ENCODE data around the gene FAM241B. TPM values are rescaled to one million over a fixed set of nuclear protein-coding genes. Genes with fewer than 3 reads are reported as not detected.

The FAM241B gene
- total RNA-seq, 4 donors from 2014 or later: 0.34 to 1.9 (median 1.3) TPM

- no peak for TF ChIP-seq CTCF (IDR thresholded peaks at IDR 0.05)
- no peak for TF ChIP-seq POLR2A (IDR thresholded peaks at IDR 0.05)
- peak; percentile 7 to 72 for DNase-seq (ENCODE audit: low spot score in 2 of 2)
- H3K4me3 ChIP-seq (ENCODE audit: low read depth, poor library complexity, severe bottlenecking): no peak overlapping the region
- 60 to 64% methylated on average over 24 of the region's 24 CpGs for WGBS, 2 donors
- intact Hi-C loops (cut with DNase I; ENCODE audit: low total_unique reads): loop anchor here (10.0 kb wide), 1 partner anchor 226 kb away; no protein-coding TSS in a partner anchor
Measured at GRCh38 chr10:69630651-69631400, 779 bp downstream of the FAM241B start.

- WGBS, 2 donors: 92 to 93% methylated on average over 7 of the region's 7 CpGs
- intact Hi-C loops (cut with DNase I; ENCODE audit: low total_unique reads): loop anchor here (10.0 kb wide), 1 partner anchor 227 kb away; no protein-coding TSS in a partner anchor
- TF ChIP-seq CTCF (IDR thresholded peaks at IDR 0.05) (no peak), POLR2A (IDR thresholded peaks at IDR 0.05) (no peak)
- peak in 1 of 2 donors; percentile 36 for DNase-seq (ENCODE audit: low spot score in 2 of 2)
- no peak overlapping the region for H3K4me3 ChIP-seq (ENCODE audit: low read depth, poor library complexity, severe bottlenecking)
Measured at GRCh38 chr10:69631566-69631965, 1.5 kb downstream of the FAM241B start.

GRCh38 chr10:69632516-69633199 lies 2.6 kb downstream of the FAM241B start:
- intact Hi-C loops (cut with DNase I; ENCODE audit: low total_unique reads): loop anchor here (10.0 kb wide), 1 partner anchor 228 kb away; no protein-coding TSS in a partner anchor
- 82 to 87% methylated on average over 7 of the region's 7 CpGs for WGBS, 2 donors
- peak in 1 of 2 donors; percentile 75 for DNase-seq (ENCODE audit: low spot score in 2 of 2)

GRCh38 chr10:69633673-69634635 lies 3.9 kb downstream of the FAM241B start:
- 88 to 89% methylated on average over 13 to 14 of the region's 14 CpGs for WGBS, 2 donors
- DNase-seq (ENCODE audit: low spot score in 2 of 2): peak in 1 of 2 donors; percentile 81
- no peak overlapping the region for H3K4me3 ChIP-seq (ENCODE audit: low read depth, poor library complexity, severe bottlenecking)
- no peak for TF ChIP-seq POLR2A (IDR thresholded peaks at IDR 0.05)
- TF ChIP-seq CTCF (IDR thresholded peaks at IDR 0.05): no peak
- intact Hi-C loops (cut with DNase I; ENCODE audit: low total_unique reads): loop anchor here (10.0 kb wide), 1 partner anchor 229 kb away; no protein-coding TSS in a partner anchor

More at GRCh38 chr10:69632516-69633199, 2.6 kb downstream of the FAM241B start:
- no peak for TF ChIP-seq CTCF (IDR thresholded peaks at IDR 0.05)
- no peak overlapping the region for H3K4me3 ChIP-seq (ENCODE audit: low read depth, poor library complexity, severe bottlenecking)

GRCh38 chr10:69634759-69635425 lies 4.8 kb downstream of the FAM241B start:
- DNase-seq (ENCODE audit: low spot score in 2 of 2): peak in 1 of 2 donors; percentile 57
- TF ChIP-seq POLR2A (IDR thresholded peaks at IDR 0.05) (no peak), CTCF (IDR thresholded peaks at IDR 0.05) (no peak)
- 91 to 96% methylated on average over 6 to 9 of the region's 9 CpGs for WGBS, 2 donors
- intact Hi-C loops (cut with DNase I; ENCODE audit: low total_unique reads): loop anchor here (5.0 to 10.0 kb wide), 2 partner anchors 118 to 230 kb away; no protein-coding TSS in a partner anchor
- no peak overlapping the region for H3K4me3 ChIP-seq (ENCODE audit: low read depth, poor library complexity, severe bottlenecking)

Data from lower leg skin (tissue), 4 donors.